Prostate gland (tissue), 2 donors: ENCODE measurements around the gene FBXO47. TPM values are rescaled to one million over a fixed set of nuclear protein-coding genes. Genes with fewer than 3 reads are reported as not detected.

ENCODE experiments used
- DNase-seq: peaks from one replicate; pipeline ENCODE4 v3.0.0-alpha.2; 2019; ENCODE audit warnings: low spot score
- H3K27ac ChIP-seq, 2 donors: fragments of 200-600 bp; sonication (generic); 2 replicates each; pipeline ENCODE4 v1.5.1; 2017 to 2019
- H3K27me3 ChIP-seq: fragments of 200-600 bp; sonication (generic); replicated peaks from 2 replicates; pipeline ENCODE4 v1.5.1; 2019; ENCODE audit not compliant: insufficient read depth
- H3K36me3 ChIP-seq, 2 donors: fragments of 200-600 bp; sonication (generic); 1 replicate in 1 of 2; 2 replicates in 1 of 2; pipeline versions ENCODE4 v1.5.1 to v1.8.1; 2017 to 2019
- H3K4me1 ChIP-seq: fragments of 200-600 bp; sonication (generic); replicated peaks from 2 replicates; pipeline ENCODE4 v1.5.1; 2019
- H3K4me3 ChIP-seq, 2 donors: fragments of 200-600 bp; sonication (generic); 2 replicates each; pipeline ENCODE4 v1.5.1; 2017 to 2019
- H3K9me3 ChIP-seq: fragments of 200-600 bp; sonication (generic); 2 replicates; pipeline ENCODE4 v1.5.1; 2017
- CTCF ChIP-seq, 4 experiments: fragments of 200-600 bp in 2 of 4; fragments of 450-650 bp in 2 of 4; sonication (generic) in 2 of 4; IDR thresholded peaks; 1 replicate in 3 of 4; 2 replicates in 1 of 4; pipeline ENCODE4 v1.5.1; 2016 to 2019; ENCODE audit warnings: antibody characterized with exemption in 4 of 4, mild to moderate bottlenecking in 2 of 4, moderate library complexity in 2 of 4
- POLR2A ChIP-seq: fragments of 450-650 bp; IDR thresholded peaks from one replicate; pipeline ENCODE4 v1.6.1; 2016; ENCODE audit warnings: antibody characterized with exemption, mild to moderate bottlenecking
- POLR2AphosphoS5 ChIP-seq: sonication (generic); formaldehyde crosslinking; IDR thresholded peaks from one replicate; pipeline ENCODE4 v1.6.1; 2017; ENCODE audit warnings: antibody characterized with exemption
- WGBS: methylation state at CpG from one replicate; pipeline ENCODE4 v1.1.5; 2018; 5-methylcytosine and 5-hydroxymethylcytosine counted together
- intact Hi-C: fragments of 100-400 bp; cut with DNase I; formaldehyde crosslinking; loops from one replicate; pipeline ENCODE4 v1.14.2; 2022
- total RNA-seq, 2 donors: library from RNA; depleted of rRNA; stranded (reverse); fragments of >200 nt; gene quantifications; one replicate each; pipeline ENCODE4 v1.1.0, GENCODE V29; 2016

Gene FBXO47
- total RNA-seq, 2 donors from 2014 or later: 5.1 TPM; not detected in 1

GRCh38 chr17:38900978-38901656 lies 66.1 kb downstream of the FBXO47 start:
- no peaks in the 10 kb centered on the region for H3K9me3 ChIP-seq
- no peaks in the 10 kb centered on the region for H3K4me1 ChIP-seq
- H3K27ac ChIP-seq: no peak overlapping the region
- H3K4me3 ChIP-seq: no peak overlapping the region
- H3K36me3 ChIP-seq: peaks cover 0 to 3% of the 10 kb centered on the region in 2 donors
- intact Hi-C loops: no loop called here
- H3K27me3 ChIP-seq: no peaks in the 10 kb centered on the region
- no peak for DNase-seq
- 28% methylated on average over 10 of the region's 10 CpGs for WGBS
- no peak for TF ChIP-seq POLR2AphosphoS5

GRCh38 chr17:38899421-38899820 lies 67.8 kb downstream of the FBXO47 start:
- no peaks in the 10 kb centered on the region for H3K4me1 ChIP-seq
- intact Hi-C loops: no loop called here
- H3K4me3 ChIP-seq: no peak overlapping the region
- TF ChIP-seq CTCF (IDR thresholded peaks at IDR 0.05): no peak
- TF ChIP-seq POLR2AphosphoS5: no peak
- TF ChIP-seq POLR2A: no peak
- no peaks in the 10 kb centered on the region for H3K9me3 ChIP-seq
- WGBS: 90% methylated on average over 5 of the region's 5 CpGs
- H3K36me3 ChIP-seq: peaks cover 0 to 3% of the 10 kb centered on the region in 2 donors
- DNase-seq: no peak
- H3K27me3 ChIP-seq: no peaks in the 10 kb centered on the region
- no peak overlapping the region for H3K27ac ChIP-seq

DNA sequence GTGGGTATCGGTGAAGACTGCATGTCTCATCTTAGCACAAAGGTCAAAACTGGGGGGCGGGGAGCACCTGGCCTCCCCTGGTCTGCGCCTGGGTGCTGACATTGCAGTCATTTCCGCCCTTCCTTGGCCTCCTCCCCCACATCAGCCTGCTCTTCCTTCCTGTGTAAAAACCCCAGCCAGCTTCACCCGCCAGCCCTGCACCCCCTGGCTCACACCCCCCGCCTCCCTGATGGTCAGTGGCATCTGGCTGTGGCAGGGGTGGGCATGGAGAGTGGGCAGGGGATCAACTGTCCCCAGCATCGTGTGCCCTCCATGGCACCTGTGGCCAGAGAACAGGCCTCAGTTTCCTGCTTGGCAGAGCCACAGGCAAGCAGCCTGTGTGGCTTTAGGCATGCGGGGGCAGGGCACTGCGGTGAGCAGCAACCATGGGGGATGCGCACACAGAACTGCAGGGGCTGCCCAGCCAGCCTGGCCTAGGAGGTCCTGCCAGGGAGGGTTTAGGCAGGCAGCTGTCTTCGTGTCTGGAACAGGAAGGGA lies 68.3 kb downstream of the FBXO47 start:
- 69% methylated on average over 11 of the region's 11 CpGs for WGBS
- H3K27ac ChIP-seq: no peak overlapping the region

DNA sequence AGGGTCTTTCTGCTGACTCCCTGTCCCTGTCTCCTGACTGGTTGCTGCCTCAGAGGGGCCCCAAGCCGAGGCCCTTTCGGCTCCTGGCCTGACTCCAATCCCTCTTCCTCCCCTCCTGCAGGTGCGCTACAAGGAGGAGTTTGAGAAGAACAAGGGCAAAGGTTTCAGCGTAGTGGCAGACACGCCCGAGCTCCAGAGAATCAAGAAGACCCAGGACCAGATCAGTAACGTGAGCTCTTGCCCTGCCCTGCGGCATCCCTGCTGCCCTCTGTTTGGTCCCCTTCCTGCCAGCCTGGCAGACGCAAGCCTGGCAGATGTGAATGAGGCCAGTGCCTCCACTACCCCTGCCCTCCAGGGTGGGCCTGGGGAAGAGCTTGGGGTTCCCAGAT lies 68.9 kb downstream of the FBXO47 start:
- no peak for TF ChIP-seq CTCF (IDR thresholded peaks at IDR 0.05)
- no peak for TF ChIP-seq POLR2A
- TF ChIP-seq POLR2AphosphoS5: no peak
- H3K36me3 ChIP-seq: peaks cover 0 to 3% of the 10 kb centered on the region in 2 donors
- no peaks in the 10 kb centered on the region for H3K27me3 ChIP-seq
- no peak overlapping the region for H3K4me3 ChIP-seq
- H3K9me3 ChIP-seq: no peaks in the 10 kb centered on the region
- H3K4me1 ChIP-seq: no peaks in the 10 kb centered on the region
- 50% methylated on average over 9 of the region's 9 CpGs for WGBS
- intact Hi-C loops: no loop called here
- no peak overlapping the region for H3K27ac ChIP-seq
- DNase-seq: no peak

More for the DNA sequence above, 68.3 kb downstream of the FBXO47 start:
- no peaks in the 10 kb centered on the region for H3K27me3 ChIP-seq
- H3K36me3 ChIP-seq: peaks cover 0 to 3% of the 10 kb centered on the region in 2 donors
- no peaks in the 10 kb centered on the region for H3K4me1 ChIP-seq
- no peak for DNase-seq
- H3K9me3 ChIP-seq: no peaks in the 10 kb centered on the region
- TF ChIP-seq POLR2AphosphoS5 (no peak), CTCF (IDR thresholded peaks at IDR 0.05) (no peak), POLR2A (no peak)
- intact Hi-C loops: no loop called here
- no peak overlapping the region for H3K4me3 ChIP-seq

GRCh38 chr17:38897671-38898290 lies 69.4 kb downstream of the FBXO47 start:
- intact Hi-C loops: no loop called here
- H3K4me1 ChIP-seq: no peaks in the 10 kb centered on the region
- peaks cover 0 to 3% of the 10 kb centered on the region in 2 donors for H3K36me3 ChIP-seq
- TF ChIP-seq CTCF (IDR thresholded peaks at IDR 0.05): no peak
- no peak for TF ChIP-seq POLR2AphosphoS5
- TF ChIP-seq POLR2A: no peak
- 74% methylated on average over 12 of the region's 12 CpGs for WGBS
- H3K4me3 ChIP-seq: no peak overlapping the region
- DNase-seq: no peak
- no peaks in the 10 kb centered on the region for H3K9me3 ChIP-seq
- no peaks in the 10 kb centered on the region for H3K27me3 ChIP-seq
- H3K27ac ChIP-seq: peak overlapping the region in 1 of 2 donors; percentile 30
